HEK293 (cell line): ENCODE measurements around the gene CDK5.

Experiments used
- REST ChIP-seq: fragments of 450-650 bp; formaldehyde crosslinking; IDR thresholded peaks from 2 replicates; pipeline ENCODE4 v1.5.1; 2016; ENCODE audit warnings: missing biosample characterization, missing genetic modification characterization
- ZBTB7A ChIP-seq: fragments of 450-650 bp; formaldehyde crosslinking; IDR thresholded peaks from 2 replicates; pipeline ENCODE4 v1.5.1; 2016; ENCODE audit warnings: low read depth, missing biosample characterization, missing genetic modification characterization
- ZFP37 ChIP-seq: fragments of 450-650 bp; formaldehyde crosslinking; IDR thresholded peaks from 2 replicates; pipeline ENCODE4 v1.5.1; 2016; ENCODE audit warnings: missing biosample characterization, missing genetic modification characterization
- ZNF157 ChIP-seq: fragments of 450-650 bp; formaldehyde crosslinking; IDR thresholded peaks from 2 replicates; pipeline ENCODE4 v1.5.1; 2016; ENCODE audit warnings: missing biosample characterization, missing genetic modification characterization
- ZNF596 ChIP-seq: fragments of 450-650 bp; IDR thresholded peaks from 2 replicates; pipeline ENCODE4 v1.5.0; 2018; ENCODE audit warnings: missing biosample characterization, mild to moderate bottlenecking, missing genetic modification characterization, moderate library complexity

- no peak for TF ChIP-seq REST (tag by site-specific recombination)
- TF ChIP-seq ZBTB7A (tag by site-specific recombination): no peak
- TF ChIP-seq ZFP37 (tag by site-specific recombination): no peak
- no peak for TF ChIP-seq ZNF157 (tag by site-specific recombination)
- TF ChIP-seq ZNF596 (tag by site-specific recombination): no peak
Observed at GRCh38 chr7:151094675-151095074, 37.0 kb upstream of the CDK5 start.
